Measurements from ENCODE around the gene AMMECR1.

AMMECR1 gene

GRCh38 chrX:110180176-110180927, 137.5 kb downstream of the AMMECR1 start:
- no peak for DNase-seq (ENCODE audit: low spot score)
- TF ChIP-seq CTCF (IDR thresholded peaks at IDR 0.05; ENCODE audit: extremely low read depth, missing control alignments): no peak

- no peak for DNase-seq (ENCODE audit: low spot score)
- no peak for TF ChIP-seq CTCF (IDR thresholded peaks at IDR 0.05; ENCODE audit: extremely low read depth, missing control alignments)
These were observed 139.6 kb downstream of the AMMECR1 start for GRCh38 chrX:110178179-110178865.

GRCh38 chrX:110175696-110176095, 142.2 kb downstream of the AMMECR1 start:
- DNase-seq (ENCODE audit: low spot score): no peak
- no peak for TF ChIP-seq CTCF (IDR thresholded peaks at IDR 0.05; ENCODE audit: extremely low read depth, missing control alignments)

GRCh38 chrX:110175146-110175545, 142.7 kb downstream of the AMMECR1 start:
- TF ChIP-seq CTCF (IDR thresholded peaks at IDR 0.05; ENCODE audit: extremely low read depth, missing control alignments): no peak
- DNase-seq (ENCODE audit: low spot score): no peak

- no peak for DNase-seq (ENCODE audit: low spot score)
- no peak for TF ChIP-seq CTCF (IDR thresholded peaks at IDR 0.05; ENCODE audit: extremely low read depth, missing control alignments)
These were observed 144.4 kb downstream of the AMMECR1 start for GRCh38 chrX:110173192-110174175.

- peak; percentile 64 for DNase-seq (ENCODE audit: low spot score)
- TF ChIP-seq CTCF (IDR thresholded peaks at IDR 0.05; ENCODE audit: extremely low read depth, missing control alignments): no peak
These were observed 145.7 kb downstream of the AMMECR1 start for GRCh38 chrX:110172215-110172614.
